GOT3 (cell line): ENCODE data around the gene KIF6.
"Not testable (repeated sequence)": the region's sequence is repeated elsewhere in the genome, so short reads cannot be mapped to it uniquely, and the experiment has no call there.

ENCODE experiments used
- DNase-seq: peaks from one replicate; lab custom pipeline; 2025; ENCODE audit warnings: mixed read lengths; lab: John Stamatoyannopoulos, UW

KIF6 gene

GRCh38 chr6:39553860-39554802 is 171.1 kb downstream of the KIF6 start:
- DNase-seq = no peak

GRCh38 chr6:39553029-39553428 is 172.2 kb downstream of the KIF6 start:
- DNase-seq = no peak

- DNase-seq = no peak
Measured at GRCh38 chr6:39550191-39550590, 175.0 kb downstream of the KIF6 start.

- no peak for DNase-seq
Measured at GRCh38 chr6:39546731-39547130, 178.5 kb downstream of the KIF6 start.

GRCh38 chr6:39543950-39544349 is 181.3 kb downstream of the KIF6 start:
- DNase-seq = no peak

GRCh38 chr6:39543095-39543494 is 182.1 kb downstream of the KIF6 start:
- DNase-seq = no peak

- no peak for DNase-seq
Measured at GRCh38 chr6:39540454-39540853, 184.8 kb downstream of the KIF6 start.

- no peak for DNase-seq
Measured at GRCh38 chr6:39530201-39530759, 194.9 kb downstream of the KIF6 start.

- DNase-seq = no peak
Measured at GRCh38 chr6:39527792-39528564, 197.2 kb downstream of the KIF6 start.

GRCh38 chr6:39524007-39524406 is 201.2 kb downstream of the KIF6 start:
- no peak for DNase-seq

GRCh38 chr6:39521958-39522357 is 203.2 kb downstream of the KIF6 start:
- no peak for DNase-seq

- no peak for DNase-seq
Measured at GRCh38 chr6:39520916-39521315, 204.3 kb downstream of the KIF6 start.

- no peak for DNase-seq
Measured at GRCh38 chr6:39520411-39520810, 204.8 kb downstream of the KIF6 start.

GRCh38 chr6:39518221-39518620 is 207.0 kb downstream of the KIF6 start:
- no peak for DNase-seq

- DNase-seq = no peak
Measured at GRCh38 chr6:39517756-39518155, 207.5 kb downstream of the KIF6 start.

- DNase-seq = no peak
Measured at GRCh38 chr6:39516471-39516870, 208.7 kb downstream of the KIF6 start.

GRCh38 chr6:39515471-39515870 is 209.7 kb downstream of the KIF6 start:
- no peak for DNase-seq

GRCh38 chr6:39515006-39515405 is 210.2 kb downstream of the KIF6 start:
- DNase-seq = no peak

GRCh38 chr6:39509831-39510230 is 215.4 kb downstream of the KIF6 start:
- not testable (repeated sequence) for DNase-seq

GRCh38 chr6:39508515-39508914 is 216.7 kb downstream of the KIF6 start:
- DNase-seq = no peak

GRCh38 chr6:39507331-39507998 is 217.7 kb downstream of the KIF6 start:
- DNase-seq = no peak

GRCh38 chr6:39502362-39502955 is 222.7 kb downstream of the KIF6 start:
- DNase-seq = not testable (repeated sequence)
